ENCODE measurements around the gene MVB12B.

MVB12B gene

DNA sequence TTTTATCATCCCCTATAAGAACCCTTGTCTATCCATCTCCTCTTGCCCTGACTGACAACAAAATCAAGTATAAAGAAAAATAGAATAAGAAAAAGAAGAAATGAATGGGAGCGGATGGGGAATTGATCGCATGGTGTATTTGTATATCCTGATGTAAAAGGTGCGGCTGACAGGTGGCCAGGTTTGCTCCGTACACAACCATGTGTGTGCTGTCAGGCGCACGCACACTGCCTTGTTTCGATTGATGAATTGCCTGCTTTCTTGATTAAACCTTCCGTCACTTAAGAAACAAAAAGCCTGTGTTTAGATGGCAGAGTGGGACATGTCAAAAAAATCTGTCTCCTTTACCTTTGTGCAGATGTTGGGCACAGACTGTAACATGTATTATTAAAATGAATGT lies 102.6 kb downstream of the MVB12B start:
- no peak for DNase-seq (ENCODE audit: low read depth in 2 of 2)

DNA sequence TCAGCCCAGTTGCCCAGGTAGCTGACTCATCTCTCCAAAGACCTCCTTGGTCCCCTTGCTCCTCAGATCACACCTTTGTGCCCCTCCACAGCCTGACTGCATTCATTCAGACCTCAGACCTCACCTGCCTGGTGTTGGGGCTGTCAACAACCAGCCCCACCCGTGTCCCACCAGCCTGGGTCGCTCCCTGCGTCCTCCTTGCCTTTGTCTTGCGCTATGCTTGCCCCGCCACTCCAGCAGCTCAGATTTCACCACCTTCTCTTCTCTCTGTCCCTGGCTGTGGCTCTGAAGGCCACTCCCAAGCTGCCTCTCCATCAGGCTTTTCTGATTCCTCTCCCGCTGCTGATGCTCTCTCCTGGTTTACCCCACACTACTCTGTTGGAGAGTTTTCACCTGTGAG lies 103.5 kb downstream of the MVB12B start:
- DNase-seq (ENCODE audit: low read depth in 2 of 2), result no peak

DNA sequence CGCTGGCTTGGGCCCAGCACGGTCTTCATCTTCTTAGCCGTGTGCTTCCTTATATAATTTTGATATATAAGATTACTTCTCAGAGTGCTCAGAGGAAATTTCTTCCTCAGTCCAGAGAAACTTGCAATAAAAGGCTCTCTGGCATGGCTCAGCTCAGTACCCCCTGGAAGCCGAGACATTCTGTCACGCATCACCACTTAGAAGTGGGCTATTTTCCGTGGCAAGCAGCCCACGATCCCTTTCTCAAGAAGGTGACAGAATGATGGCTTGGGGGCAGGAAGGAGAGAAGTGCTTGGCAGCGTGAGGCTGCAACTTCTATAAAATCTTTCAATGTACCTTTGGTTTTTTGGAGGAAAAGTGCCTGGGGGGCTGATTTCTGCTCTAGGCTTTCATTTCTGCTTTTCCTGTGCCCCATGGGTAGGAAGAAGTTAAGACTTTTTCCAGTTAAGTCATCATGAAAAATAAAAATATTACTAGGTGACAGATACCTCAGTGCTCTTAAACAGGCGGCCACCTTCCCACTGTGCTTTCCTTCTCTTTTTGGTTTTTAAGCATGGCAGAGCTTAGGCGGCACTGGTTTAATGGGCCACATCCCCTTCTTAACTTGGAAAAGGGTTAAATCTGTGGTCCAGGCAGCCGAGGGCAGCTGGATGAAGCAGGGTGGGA lies 104.6 kb downstream of the MVB12B start:
- DNase-seq (ENCODE audit: low read depth in 2 of 2), result no peak

DNA sequence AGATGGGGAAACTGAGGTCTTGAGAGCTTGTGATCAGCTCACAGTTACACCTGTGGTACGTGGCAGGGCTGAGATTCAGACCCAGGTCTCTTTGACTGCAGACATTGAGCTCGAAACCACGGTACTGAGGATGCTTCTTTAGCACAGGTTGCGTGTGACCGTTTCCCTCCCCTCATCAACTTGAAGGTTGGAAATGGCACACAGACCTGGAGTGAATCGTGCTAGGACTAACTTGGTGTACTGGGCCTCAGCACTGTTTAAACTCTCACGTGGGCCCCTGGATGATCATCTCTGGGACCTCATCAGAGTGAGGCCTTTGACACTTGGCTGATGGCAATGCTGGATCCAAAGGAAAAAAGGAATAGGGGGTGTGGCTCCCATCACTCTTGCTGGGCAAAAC lies 106.0 kb downstream of the MVB12B start:
- DNase-seq (ENCODE audit: low read depth in 2 of 2), result no peak

DNA sequence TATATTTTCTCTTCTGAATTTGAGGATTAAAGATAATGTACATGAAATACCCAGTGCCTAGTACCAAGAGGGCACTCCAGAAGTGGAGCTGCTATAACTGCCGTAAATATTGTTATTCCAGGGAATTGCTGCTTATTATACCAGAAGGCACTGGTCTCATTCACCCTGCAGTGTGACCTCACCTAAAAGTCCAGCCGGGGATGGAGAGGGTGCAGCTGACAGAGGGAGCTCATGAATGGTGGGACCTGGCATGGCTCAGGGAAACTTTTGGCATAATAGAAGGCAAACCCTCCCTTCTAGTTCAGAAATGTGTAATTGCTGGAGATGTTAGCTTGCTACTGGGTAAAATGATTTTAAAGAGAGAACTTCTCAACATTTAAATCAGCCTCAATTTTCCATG lies 108.5 kb downstream of the MVB12B start:
- DNase-seq (ENCODE audit: low read depth in 2 of 2), result no peak

DNA sequence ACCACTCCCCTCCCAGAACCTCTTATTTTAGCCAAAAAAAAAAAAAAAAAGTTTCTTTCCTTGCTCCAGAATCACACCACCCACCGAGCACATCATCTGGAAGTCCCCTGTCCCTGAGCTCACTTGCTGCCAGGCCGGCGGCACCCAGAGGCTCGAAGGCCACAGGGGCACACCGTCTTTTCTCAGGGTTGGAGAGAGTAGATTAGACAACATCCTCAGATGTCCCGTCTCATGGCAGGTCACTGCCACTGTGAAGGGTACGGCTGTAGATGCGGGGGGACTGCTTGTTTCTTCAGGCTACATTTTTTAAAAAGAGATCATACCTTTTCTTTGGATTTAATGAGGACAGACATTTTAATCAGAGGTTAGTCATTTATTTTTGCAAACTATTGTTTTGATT lies 109.0 kb downstream of the MVB12B start:
- DNase-seq (ENCODE audit: low read depth in 2 of 2), result no peak

DNA sequence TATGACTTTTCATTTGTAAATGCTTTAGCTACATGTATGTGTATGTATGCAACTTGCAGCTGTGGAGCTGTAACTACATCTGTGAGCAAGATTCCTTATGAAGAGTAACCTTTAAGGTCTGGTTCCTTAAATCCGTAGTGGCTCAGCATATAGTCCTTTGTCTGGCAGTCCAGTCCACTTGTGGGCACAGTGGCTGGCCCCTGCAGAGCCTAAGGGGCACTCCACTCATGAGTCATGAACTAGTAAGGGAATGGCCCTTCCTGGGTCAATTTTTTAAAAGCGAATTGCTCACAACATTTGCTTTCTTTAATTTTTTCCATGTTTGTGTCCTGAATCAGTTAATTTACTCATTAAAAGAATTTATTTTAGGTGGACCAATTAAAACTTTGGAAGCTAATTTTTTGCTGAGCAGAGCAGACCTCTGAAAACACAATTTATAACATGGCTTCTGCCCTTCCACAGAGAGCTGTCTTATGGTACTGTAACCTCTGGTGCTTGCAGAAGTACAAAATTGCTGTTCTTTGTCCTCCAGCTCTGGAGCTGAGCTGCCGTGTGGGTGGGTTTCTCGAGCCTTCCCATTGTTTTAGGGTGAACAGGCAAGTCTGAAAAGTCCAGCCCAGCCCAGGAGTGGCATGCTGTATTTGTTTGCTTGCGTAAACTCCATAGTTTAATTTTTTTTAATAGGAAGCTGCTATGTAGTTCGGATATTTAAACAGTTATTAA lies 110.1 kb downstream of the MVB12B start:
- DNase-seq (ENCODE audit: low read depth in 2 of 2), result no peak

DNA sequence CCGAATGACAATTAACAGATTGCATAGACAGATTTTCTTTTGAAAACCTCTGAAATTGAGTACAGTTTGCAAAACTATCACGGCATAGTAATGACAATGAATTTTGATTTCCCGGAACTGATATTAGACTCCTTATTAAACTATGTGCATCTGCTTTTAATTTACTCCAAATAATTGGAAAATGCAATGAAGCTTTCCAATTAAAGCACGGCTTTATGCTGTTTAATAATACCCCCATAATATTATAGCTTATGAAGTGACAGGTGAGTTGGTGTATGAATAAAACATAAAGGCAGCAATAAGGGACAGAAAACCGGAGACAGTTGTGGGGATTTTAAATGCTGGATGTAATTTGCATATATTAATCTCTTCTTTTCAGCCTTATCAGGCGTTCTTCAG lies 110.6 kb downstream of the MVB12B start:
- DNase-seq (ENCODE audit: low read depth in 2 of 2), result no peak

DNA sequence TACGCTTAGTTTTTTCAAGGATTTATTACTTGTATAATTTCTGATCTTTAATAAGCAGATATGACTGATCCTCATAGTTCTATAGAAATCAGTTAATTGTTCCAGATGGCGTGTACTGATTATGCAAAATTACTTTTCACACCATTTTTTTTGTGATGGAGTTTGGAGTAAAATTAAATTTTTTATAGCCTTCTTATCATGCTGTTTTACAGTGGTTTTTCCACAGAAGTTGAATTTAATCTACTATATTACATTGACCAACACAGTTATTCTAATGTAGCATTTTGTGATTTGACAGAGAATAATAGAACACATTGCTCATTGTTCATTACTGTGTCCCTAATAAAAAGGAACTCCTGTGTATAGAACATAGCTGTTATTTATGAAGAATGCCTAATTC lies 111.1 kb downstream of the MVB12B start:
- DNase-seq (ENCODE audit: low read depth in 2 of 2), result no peak

DNA sequence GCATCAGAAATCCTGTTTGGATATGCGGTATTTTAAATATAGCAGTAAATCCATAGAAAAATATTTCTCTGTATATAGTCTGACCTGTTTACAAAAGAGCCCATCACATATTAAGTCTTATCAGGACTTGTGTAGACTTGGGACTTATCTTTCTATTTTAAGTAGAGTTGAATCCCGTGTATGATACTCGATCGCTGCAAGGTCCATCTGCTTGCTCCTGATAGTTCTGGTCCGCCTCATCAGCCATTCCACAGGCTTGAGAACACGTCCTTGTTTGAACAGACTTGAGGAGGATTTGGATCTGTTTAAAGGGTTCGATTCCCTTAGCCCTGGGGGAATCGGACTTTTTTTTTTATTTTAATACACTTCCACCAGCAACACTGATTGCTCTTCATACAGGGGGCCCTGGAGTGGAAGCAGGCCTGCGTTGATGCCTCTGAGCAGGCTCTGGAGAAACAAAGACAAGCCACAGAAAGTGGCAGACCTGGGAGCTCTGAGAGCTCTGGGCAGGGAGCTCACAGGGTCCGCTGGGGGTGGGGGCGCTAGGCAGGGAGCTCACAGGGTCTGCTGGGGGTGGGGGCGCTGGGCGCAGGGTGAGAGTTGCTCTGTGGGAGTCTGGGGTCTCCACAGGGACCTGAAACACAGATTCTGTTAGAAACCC lies 112.2 kb downstream of the MVB12B start:
- no peak for DNase-seq (ENCODE audit: low read depth in 2 of 2)

DNA sequence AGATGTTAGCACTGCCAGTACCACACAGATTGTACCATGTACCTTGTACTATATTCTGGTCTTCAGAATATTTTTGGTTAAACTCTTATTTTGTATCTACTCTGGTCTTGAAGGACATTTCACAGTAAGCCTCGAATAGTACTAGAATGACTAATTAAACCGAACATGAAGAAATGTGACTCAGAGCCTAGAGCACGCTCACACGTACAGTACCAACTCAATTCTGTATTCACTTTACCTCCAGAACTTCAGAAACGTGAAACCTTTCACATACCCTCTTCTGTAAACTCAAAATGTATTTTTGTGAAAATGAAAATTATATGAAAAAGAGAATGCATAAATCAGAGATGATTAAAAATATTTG lies 112.8 kb downstream of the MVB12B start:
- no peak for DNase-seq (ENCODE audit: low read depth in 2 of 2)

DNA sequence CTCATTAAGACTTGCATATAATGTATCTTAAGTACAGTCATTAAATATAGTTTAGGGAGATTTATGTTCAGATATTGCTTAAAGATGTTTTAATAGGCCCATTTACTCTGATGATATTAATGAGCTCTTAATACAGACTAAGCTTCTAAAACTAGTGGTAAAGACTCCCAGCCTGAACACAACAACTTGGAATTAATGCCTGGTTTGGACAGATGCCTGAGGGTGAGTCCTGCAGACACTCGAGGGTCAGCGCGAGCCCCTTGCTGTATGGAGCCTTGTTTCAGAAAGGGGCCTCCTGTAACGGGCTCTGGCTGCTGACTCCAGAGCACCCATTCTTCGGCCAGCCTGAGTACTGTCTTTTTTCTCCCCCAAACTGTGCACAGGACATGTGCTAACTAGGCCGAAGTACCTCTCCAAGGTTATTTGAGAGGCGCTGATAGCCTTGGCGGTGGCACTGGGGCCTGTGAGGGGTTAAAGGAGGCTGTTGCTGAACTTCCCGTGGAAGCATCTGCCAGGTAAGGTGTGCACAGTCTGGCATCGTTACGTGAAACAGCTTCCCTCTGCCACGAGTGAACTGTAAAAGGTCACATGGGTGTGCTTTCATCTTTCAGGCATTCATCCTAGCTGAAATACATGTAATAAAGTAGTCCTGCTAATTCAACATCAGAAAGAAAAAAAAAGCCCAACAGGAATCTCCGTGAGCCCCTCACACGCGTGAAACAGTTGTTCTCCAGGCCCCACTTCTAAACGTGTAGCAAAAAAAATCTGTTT lies 113.4 kb downstream of the MVB12B start:
- DNase-seq (ENCODE audit: low read depth in 2 of 2), result no peak

DNA sequence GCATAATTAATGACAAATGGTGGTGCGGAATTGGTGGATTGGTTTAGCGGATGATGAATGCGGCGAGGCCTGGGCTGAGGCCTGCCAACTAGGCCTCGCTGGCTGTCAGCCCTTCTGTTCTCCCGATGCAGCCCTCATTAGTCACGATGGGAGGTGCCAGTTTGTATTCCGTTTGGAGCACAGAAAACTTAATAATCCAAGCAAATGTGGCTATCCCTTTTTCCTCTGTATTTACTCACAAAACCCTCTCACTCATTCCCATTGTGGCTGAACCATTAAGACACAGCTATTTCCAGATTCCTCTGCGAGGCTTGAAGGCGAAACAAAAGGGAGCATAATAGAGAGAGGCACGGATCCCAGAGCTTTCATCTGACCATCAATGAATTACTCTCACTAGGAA lies 114.3 kb downstream of the MVB12B start:
- no peak for DNase-seq (ENCODE audit: low read depth in 2 of 2)

DNA sequence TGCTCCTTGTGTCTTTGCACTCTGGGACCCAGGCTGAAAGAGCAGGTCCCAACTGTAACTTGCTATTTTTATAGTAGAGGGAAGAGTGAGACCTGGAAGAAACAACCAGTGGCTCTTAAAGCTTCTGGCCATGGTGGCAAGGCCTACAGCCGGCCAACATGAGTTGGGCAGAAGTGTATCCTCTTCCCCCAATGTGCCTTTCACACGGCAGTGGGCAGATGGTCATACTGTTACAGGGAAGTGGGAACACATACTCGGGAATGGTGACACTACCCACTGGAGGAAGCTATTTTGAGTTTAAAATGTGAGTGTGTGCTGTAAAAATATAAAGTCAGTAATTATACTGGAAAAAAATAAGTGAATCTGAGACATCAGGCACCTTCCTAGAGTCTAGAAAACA lies 116.0 kb downstream of the MVB12B start:
- no peak for DNase-seq (ENCODE audit: low read depth in 2 of 2)

DNA sequence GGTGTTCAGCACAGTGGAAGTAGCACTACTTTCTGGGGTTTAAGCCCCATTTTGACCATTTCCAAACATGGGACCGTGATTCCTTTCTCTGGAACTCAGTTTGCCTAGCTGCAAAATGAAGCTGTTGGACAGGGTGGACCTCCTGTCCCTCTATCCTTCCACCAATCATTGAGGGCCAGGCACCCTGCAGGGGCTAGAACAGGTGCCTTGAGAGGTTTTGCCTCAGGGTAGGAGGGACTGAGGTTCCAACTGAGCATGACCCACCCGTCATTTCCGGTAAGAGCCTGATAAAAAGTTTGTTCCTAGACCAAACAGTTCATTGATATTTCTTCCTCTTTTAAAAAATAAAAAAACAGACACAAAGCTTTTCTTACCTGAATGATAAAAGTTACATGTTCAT lies 116.5 kb downstream of the MVB12B start:
- no peak for DNase-seq (ENCODE audit: low read depth in 2 of 2)

DNA sequence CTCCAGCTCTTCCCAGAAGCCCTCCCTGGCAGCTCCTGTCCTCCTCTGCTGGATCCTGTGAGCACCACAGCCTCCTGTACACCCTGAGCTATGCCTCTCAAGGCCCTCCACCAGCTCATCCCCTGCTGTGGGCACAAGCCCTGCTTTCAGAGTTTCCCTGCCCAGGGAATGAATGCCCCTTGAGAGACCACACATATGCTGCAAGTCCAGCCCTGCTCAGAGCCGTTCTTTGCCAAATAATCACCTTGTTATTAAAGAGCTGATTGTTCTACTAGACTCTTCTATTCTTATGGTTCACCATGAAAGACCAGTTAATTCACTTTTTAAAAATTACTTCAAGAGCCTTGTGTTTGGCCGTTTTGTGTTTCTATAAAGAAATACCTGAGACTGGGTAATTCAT lies 121.5 kb downstream of the MVB12B start:
- DNase-seq (ENCODE audit: low read depth in 2 of 2), result no peak

DNA sequence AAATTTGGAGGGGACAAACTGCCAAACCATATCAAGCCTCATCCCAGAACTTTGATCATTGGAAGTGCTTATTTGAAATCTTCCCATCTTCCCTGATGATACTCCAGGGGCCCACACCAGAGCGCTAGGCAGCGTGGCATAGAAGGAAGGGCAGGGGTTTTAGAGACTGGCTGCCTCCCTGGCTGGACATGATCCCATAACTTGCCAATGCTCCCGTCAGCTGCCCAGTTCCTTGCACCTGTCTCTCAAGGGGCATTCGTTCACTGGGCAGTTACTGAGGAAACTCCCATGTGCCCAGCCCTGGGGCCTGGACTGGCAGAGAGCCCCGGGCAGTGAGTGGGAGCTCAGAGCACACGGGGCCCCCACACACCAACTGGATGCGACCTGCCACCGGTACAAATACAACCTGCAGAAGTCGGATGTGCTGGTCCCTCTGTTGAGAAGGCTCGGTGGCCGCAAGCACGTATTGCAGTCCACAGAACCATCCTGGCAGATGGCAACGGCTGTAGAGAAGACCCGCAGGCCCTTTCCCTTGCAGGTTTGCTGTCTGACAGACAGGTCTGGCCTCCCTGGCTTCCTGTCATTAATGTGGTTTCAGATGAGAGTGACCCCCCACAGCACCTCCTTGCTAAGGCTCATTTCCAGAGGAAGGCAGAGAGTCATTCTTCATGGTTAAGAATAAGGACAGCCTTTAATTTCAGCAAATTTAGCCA lies 122.4 kb downstream of the MVB12B start:
- DNase-seq (ENCODE audit: low read depth in 2 of 2), result no peak

DNA sequence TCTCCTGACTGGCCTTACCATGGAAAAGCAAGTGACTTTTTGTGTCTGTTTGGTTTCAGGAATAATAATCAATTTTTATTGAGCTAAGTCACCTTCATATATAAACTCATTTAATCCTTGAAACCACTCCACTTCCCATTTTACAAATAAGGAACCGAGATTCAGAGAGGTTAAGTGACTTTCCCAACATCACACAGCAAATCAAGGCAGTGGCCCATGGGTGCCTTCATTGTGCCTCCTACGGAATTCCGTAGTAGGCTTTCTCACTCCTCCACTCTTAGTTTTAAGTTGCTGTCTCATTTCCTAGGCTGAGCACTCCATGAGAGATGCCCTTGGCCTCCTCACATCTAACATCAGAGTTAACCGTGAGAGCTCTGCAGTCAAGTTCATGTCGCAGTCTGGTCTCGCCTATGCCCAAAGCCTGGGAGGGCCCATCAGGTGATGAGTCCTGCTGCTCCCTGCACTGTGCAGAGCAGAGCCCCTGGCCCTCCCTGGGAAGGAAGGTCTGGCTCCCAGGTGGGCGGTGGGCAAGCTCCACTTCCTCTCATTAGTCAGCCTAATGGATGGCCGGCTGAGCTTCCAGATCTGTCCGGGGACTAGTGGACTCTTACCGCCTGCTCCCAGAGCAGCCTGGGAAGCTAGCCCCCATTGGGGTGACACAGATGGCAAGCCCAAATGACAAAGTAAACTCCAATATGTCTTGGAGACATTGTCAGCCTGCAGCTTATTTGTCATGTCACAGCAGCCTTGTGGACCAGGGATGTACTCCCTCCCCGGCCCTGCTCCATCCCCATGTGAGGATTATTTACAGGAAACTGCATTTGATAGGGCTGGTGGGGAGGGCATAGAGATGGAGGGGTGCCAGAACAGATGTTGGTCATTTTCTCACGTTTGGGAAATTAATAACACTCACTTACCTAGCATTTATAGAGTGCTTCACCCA lies 123.4 kb downstream of the MVB12B start:
- DNase-seq (ENCODE audit: low read depth in 2 of 2), result no peak

DNA sequence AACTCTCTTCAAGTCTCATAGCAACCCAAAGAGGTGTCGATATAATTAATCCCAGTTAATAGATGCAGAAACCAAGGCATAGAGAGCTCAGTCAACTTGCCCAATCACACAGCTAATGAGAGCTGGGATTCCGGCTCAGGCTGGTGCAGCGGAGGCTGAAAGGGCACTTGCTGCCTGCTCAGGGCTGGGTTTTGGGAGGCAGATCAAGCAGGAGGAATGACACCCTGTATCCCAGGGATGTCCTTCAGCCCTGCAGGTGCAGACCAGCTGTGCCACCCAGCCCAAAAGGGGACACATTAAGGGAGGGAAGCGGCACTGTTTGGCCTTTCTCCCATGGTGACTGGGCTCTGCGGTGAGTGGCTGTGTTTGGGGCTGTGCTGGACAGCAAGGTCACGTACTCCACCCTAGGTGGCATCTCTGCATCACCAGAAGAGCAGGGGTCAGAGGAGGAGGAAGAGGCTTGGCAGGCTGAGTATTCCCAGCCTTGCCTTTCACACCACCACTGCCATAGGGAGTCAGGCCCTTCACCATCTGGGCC lies 124.1 kb downstream of the MVB12B start:
- DNase-seq (ENCODE audit: low read depth in 2 of 2), result no peak

DNA sequence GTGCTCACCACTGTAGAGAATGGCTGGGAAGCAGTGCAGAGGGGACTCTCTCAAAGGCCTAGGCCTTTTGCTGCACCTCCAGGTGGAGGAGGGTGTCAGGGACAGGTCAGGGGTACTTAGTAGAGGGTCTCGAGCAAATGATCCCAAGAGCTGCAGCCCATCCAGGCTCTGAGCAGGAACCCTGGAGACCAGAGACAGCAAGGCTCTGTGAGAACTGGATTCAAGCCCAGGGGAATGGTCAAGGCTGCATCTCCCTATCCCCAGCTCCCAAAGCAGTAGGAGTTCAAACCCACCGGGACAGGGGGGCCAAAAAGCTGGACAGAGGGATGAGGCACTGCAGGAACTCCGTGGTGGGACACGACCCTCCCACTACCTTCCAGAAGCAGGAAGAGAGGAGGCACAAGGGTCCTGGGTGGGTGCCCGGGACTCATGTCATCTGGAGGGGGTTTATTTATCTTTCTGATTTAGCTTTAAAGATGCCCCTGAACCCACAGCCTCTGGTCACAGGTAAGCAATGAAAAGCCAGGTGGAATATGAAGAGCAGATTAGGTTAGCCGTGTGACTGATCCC lies 124.8 kb downstream of the MVB12B start:
- DNase-seq (ENCODE audit: low read depth in 2 of 2), result no peak

All from stimulated activated CD4-positive, alpha-beta T cell treated with anti-CD3 and anti-CD28 coated beads, Interleukin-4, amount 100 ng/mL, for 48 hours (primary cell).